GM19452 (cell line): ENCODE measurements around the gene DTX3L.

Source experiments
- ATAC-seq: cut with Tn5 transposase; IDR thresholded peaks from one replicate; pipeline ENCODE4 v1.9.1; 2021; ENCODE audit not compliant: unreplicated experiment

Gene DTX3L

GRCh38 chr3:122602011-122602710, 38.0 kb downstream of the DTX3L start:
- no peak for ATAC-seq

- ATAC-seq: no peak
Measured at GRCh38 chr3:122603056-122603455, 38.9 kb downstream of the DTX3L start.

GRCh38 chr3:122606330-122606729, 42.2 kb downstream of the DTX3L start:
- ATAC-seq: no peak

GRCh38 chr3:122608916-122609315, 44.8 kb downstream of the DTX3L start:
- ATAC-seq: no peak

- peak; percentile 93 for ATAC-seq
Measured at GRCh38 chr3:122609798-122610559, 45.8 kb downstream of the DTX3L start.

GRCh38 chr3:122612696-122613095, 48.6 kb downstream of the DTX3L start:
- no peak for ATAC-seq

- ATAC-seq: no peak
Measured at GRCh38 chr3:122615303-122615702, 51.2 kb downstream of the DTX3L start.

- no peak for ATAC-seq
Measured at GRCh38 chr3:122618614-122619013, 54.5 kb downstream of the DTX3L start.

GRCh38 chr3:122619040-122619439, 54.9 kb downstream of the DTX3L start:
- no peak for ATAC-seq

- no peak for ATAC-seq
Measured at GRCh38 chr3:122620399-122620798, 56.3 kb downstream of the DTX3L start.

- peak; percentile 44 for ATAC-seq
Measured at GRCh38 chr3:122621112-122621511, 57.0 kb downstream of the DTX3L start.

- ATAC-seq: no peak
Measured at GRCh38 chr3:122623031-122623829, 59.1 kb downstream of the DTX3L start.
